A673 (cell line): ENCODE measurements around the gene PRR35. TPM values are rescaled to one million over a fixed set of nuclear protein-coding genes. Genes with fewer than 3 reads are reported as not detected.
A peak's percentile ranks its signal among the peaks of the same experiment; 100 is the strongest.

ENCODE experiments used
- BruUV-seq: library from RNA; stranded (reverse); fragments of 400-500 nt; replicated peaks from 2 replicates; lab custom pipeline; 2021; lab: Mats Ljungman, UMichigan
- CTCF ChIA-PET: fragments of 300-600 bp; sonication (Branson Sonifier 250); formaldehyde crosslinking; loops from one replicate; lab custom pipeline; 2022; ENCODE audit warnings: antibody characterized with exemption; lab: Charles Lee
- POLR2A ChIA-PET: fragments of 300-600 bp; sonication (Branson Sonifier 250); formaldehyde crosslinking; loops from one replicate; lab custom pipeline; 2022; ENCODE audit warnings: antibody characterized with exemption; ENCODE audit not compliant: low non-redundant PET; lab: Charles Lee
- DNase-seq: peaks from one replicate; pipeline ENCODE4 v3.0.0-alpha.2; 2015; ENCODE audit warnings: low spot score
- H3K27ac ChIP-seq: fragments of 200-600 bp; sonication (generic); 2 replicates; pipeline ENCODE4 v1.5.1; 2016; ENCODE audit warnings: mixed run types, low read depth, mild to moderate bottlenecking, mixed read lengths, antibody characterized with exemption, low read length; ENCODE audit not compliant: poor library complexity, severe bottlenecking
- H3K27me3 ChIP-seq: fragments of 200-600 bp; sonication (generic); replicated peaks from 2 replicates; pipeline ENCODE4 v1.6.1; 2017; ENCODE audit warnings: mixed run types, low read depth, mild to moderate bottlenecking, mixed read lengths, antibody characterized with exemption, low read length; ENCODE audit not compliant: insufficient read depth, poor library complexity
- H3K36me3 ChIP-seq: fragments of 200-600 bp; sonication (generic); 2 replicates; pipeline ENCODE4 v1.6.1; 2016; ENCODE audit warnings: mixed run types, mild to moderate bottlenecking, mixed read lengths, antibody characterized with exemption, low read length; ENCODE audit not compliant: insufficient read depth, poor library complexity, severe bottlenecking
- H3K4me1 ChIP-seq: fragments of 200-600 bp; sonication (generic); 2 replicates; pipeline ENCODE4 v1.6.1; 2017; ENCODE audit warnings: mixed run types, mild to moderate bottlenecking, mixed read lengths, antibody characterized with exemption, low read length; ENCODE audit not compliant: insufficient read depth, poor library complexity, severe bottlenecking
- H3K4me3 ChIP-seq: fragments of 200-600 bp; sonication (generic); 2 replicates; pipeline ENCODE4 v1.5.1; 2016; ENCODE audit warnings: low read depth, mixed run types, mild to moderate bottlenecking, mixed read lengths, low read length; ENCODE audit not compliant: poor library complexity, severe bottlenecking
- H3K9me3 ChIP-seq: fragments of 200-600 bp; sonication (generic); 2 replicates; pipeline ENCODE4 v1.6.1; 2016; ENCODE audit warnings: mixed run types, low read depth, mild to moderate bottlenecking, mixed read lengths, antibody characterized with exemption, low read length; ENCODE audit not compliant: poor library complexity, severe bottlenecking
- EZH2 ChIP-seq: fragments of 200-600 bp; sonication (generic); IDR thresholded peaks from 2 replicates; pipeline ENCODE4 v1.6.1; 2017; ENCODE audit warnings: borderline replicate concordance, low read depth, mild to moderate bottlenecking, mixed read lengths, antibody characterized with exemption, low read length; ENCODE audit not compliant: poor library complexity, severe bottlenecking
- intact Hi-C: fragments of 100-400 bp; cut with micrococcal nuclease; formaldehyde crosslinking; loops from one replicate; pipeline ENCODE4 v1.10.0; 2022; ENCODE audit not compliant: unreplicated experiment
- total RNA-seq: library from RNA; stranded (reverse); gene quantifications from 2 replicates; pipeline ENCODE4 v1.2.3, GENCODE V29; 2021
- TF ChIP-seq, protein P1 (sequence below): fragments of 300-800, 200-600 bp; sonication (generic); conservative IDR thresholded peaks from 2 replicates; pipeline ENCODE4 v1.5.1; 2017; ENCODE audit warnings: low read depth, mild to moderate bottlenecking, antibody characterized with exemption, low read length, moderate library complexity, mixed read lengths

Gene PRR35
- total RNA-seq, 1 experiment from 2014 or later = not detected

DNA sequence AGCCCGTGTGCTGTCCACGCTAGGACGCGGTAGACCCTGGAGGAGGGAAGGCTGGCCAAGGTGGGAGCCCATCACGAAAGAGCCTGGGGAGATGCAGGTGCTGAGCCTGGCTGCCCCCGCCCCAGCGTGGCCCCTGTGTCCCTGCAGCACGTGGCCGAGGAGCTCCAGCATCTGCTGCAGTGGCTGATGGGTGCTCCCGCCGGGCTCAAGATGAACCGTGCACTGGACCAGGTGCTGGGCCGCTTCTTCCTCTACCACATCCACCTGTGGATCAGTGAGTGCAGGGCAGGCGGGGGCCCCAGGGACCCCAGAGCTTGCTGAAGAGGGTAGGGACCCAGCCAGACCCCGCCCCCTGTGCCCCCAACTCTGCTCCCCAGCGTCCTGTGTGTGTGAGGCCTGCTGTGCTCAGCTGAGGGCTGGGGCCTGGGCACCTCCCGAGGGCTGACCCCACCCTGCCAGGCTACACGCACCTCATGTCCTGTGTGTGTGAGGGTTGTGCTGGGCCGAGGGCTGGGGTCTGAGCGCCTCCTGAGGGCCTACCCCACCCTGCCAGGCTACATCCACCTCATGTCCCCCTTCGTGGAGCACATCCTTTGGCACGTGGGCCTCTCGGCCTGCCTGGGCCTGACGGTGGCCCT is 18.2 kb downstream of the PRR35 start:
- DNase-seq = no peak
- Histone ChIP-seq H3K27ac (no peak overlapping the region), H3K36me3 (no peaks in the 10 kb centered on the region), H3K27me3 (no peaks in the 10 kb centered on the region), H3K9me3 (no peaks in the 10 kb centered on the region), H3K4me3 (no peak overlapping the region), H3K4me1 (no peaks in the 10 kb centered on the region)
- BruUV-seq = no TSS peak
- intact Hi-C loops = no loop called here
- TF ChIP-seq, protein P1, sequence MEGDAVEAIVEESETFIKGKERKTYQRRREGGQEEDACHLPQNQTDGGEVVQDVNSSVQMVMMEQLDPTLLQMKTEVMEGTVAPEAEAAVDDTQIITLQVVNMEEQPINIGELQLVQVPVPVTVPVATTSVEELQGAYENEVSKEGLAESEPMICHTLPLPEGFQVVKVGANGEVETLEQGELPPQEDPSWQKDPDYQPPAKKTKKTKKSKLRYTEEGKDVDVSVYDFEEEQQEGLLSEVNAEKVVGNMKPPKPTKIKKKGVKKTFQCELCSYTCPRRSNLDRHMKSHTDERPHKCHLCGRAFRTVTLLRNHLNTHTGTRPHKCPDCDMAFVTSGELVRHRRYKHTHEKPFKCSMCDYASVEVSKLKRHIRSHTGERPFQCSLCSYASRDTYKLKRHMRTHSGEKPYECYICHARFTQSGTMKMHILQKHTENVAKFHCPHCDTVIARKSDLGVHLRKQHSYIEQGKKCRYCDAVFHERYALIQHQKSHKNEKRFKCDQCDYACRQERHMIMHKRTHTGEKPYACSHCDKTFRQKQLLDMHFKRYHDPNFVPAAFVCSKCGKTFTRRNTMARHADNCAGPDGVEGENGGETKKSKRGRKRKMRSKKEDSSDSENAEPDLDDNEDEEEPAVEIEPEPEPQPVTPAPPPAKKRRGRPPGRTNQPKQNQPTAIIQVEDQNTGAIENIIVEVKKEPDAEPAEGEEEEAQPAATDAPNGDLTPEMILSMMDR = no peak
- TF ChIP-seq EZH2 = no peak
- POLR2A ChIA-PET = no interaction called here
- CTCF ChIA-PET = interaction anchor here (0.6 kb wide), 1 partner anchor 31 kb away, joined by 4 read pairs; no protein-coding TSS in a partner anchor

DNA sequence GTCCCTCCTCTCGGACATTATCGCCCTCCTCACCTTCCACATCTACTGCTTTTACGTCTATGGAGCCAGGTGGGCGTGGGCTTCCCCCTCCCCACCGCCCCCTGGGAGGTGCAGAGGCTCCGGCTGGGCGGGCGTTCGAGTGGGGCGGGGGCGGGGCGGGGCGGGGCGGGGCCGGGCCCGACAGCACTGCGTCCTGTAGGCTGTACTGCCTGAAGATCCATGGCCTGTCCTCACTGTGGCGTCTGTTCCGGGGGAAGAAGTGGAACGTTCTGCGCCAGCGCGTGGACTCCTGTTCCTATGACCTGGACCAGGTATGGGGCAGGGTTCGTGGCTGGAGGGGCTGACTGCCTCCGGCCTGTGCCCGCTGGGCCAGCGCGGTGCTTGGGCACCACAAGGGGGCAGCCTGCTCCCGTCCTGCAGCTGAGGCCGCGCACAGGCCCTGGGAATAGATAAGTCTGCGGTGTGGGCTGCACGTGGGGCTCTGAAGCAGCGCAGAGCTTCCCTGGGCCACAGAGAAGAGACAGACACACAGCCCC is 18.7 kb downstream of the PRR35 start:
- peaks cover 2% of the 10 kb centered on the region for H3K4me1 ChIP-seq
- POLR2A ChIA-PET = no interaction called here
- H3K27ac ChIP-seq = no peak overlapping the region
- no peak overlapping the region for H3K4me3 ChIP-seq
- H3K27me3 ChIP-seq = no peaks in the 10 kb centered on the region
- CTCF ChIA-PET = interaction anchor here (0.6 kb wide), 1 partner anchor 30 kb away, joined by 4 read pairs; no protein-coding TSS in a partner anchor
- H3K9me3 ChIP-seq = no peaks in the 10 kb centered on the region
- DNase-seq = peak; percentile 68
- no TSS peak for BruUV-seq
- intact Hi-C loops = no loop called here
- no peak for TF ChIP-seq EZH2
- TF ChIP-seq, protein P1 = peak; percentile 68
- no peaks in the 10 kb centered on the region for H3K36me3 ChIP-seq

DNA sequence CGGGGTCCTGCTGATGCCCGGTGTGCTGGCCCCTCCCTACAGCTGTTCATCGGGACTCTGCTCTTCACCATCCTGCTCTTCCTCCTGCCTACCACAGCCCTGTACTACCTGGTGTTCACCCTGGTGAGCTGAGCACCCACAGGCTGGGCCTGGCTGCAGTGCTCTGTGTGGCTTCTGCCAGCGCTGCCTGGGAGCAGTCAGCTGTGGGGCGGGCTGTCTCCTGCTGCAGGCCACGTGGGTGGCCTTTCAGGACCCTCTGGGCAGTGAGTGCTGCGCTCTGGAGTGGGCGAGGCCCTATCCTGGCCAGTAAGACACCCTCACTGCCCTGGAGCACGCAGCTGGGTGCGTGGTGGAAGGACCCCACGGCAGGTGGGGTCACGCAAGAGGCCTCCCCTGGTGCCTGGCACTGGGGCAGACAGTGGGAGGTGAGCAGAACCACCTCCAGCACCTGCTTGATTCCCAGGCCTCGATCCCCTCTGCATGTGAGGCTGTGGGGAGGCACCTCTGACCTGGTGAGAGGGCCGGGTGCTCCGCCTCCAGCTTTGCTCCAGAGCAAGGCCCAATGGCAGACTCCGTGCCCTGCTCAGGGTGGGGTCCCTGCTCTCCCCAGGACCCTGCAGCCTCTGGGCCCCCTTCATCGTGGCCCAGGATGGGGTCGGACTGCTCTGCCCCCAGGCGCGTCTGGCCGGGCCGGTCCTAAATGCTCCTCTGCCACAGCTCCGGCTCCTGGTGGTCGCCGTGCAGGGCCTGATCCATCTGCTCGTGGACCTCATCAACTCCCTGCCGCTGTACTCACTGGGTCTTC is 20.1 kb downstream of the PRR35 start:
- no peaks in the 10 kb centered on the region for H3K36me3 ChIP-seq
- H3K27me3 ChIP-seq = no peaks in the 10 kb centered on the region
- DNase-seq = no peak
- BruUV-seq = no TSS peak
- H3K9me3 ChIP-seq = no peaks in the 10 kb centered on the region
- ChIA-PET POLR2A (no interaction called here), CTCF (interaction anchor here (0.6 to 1.0 kb wide), 2 partner anchors 8 to 228 kb away, joined by 3 read pairs; no protein-coding TSS in a partner anchor)
- no peak overlapping the region for H3K4me3 ChIP-seq
- H3K27ac ChIP-seq = no peak overlapping the region
- TF ChIP-seq, protein P1 = no peak
- no peak for TF ChIP-seq EZH2
- peaks cover 7% of the 10 kb centered on the region for H3K4me1 ChIP-seq
- intact Hi-C loops = no loop called here
